ENCODE data around the gene DOCK9.

DNA sequence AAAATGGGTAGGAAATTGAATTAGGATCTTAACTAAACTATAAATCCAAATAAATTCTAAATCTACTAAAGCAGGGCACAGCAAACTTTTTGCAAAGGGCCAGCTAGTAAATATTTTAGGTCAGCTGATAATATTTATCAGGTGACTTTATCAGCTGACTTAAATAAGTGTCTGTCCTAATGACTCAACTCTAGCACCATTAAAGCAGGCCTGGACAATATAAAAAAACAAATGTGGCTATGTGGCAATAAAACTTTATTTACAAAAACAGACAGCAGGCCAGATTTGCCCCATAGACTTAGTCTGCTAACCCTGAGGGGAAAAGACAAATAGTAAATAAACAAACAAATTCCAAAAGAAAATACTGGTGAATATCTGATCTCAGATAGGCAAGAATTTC lies 27.7 kb upstream of the DOCK9 start:
- TF ChIP-seq, protein P1, sequence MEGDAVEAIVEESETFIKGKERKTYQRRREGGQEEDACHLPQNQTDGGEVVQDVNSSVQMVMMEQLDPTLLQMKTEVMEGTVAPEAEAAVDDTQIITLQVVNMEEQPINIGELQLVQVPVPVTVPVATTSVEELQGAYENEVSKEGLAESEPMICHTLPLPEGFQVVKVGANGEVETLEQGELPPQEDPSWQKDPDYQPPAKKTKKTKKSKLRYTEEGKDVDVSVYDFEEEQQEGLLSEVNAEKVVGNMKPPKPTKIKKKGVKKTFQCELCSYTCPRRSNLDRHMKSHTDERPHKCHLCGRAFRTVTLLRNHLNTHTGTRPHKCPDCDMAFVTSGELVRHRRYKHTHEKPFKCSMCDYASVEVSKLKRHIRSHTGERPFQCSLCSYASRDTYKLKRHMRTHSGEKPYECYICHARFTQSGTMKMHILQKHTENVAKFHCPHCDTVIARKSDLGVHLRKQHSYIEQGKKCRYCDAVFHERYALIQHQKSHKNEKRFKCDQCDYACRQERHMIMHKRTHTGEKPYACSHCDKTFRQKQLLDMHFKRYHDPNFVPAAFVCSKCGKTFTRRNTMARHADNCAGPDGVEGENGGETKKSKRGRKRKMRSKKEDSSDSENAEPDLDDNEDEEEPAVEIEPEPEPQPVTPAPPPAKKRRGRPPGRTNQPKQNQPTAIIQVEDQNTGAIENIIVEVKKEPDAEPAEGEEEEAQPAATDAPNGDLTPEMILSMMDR (optimal IDR thresholded peaks at IDR 0.05 in 1 of 3, IDR thresholded peaks at IDR 0.05 in 1 of 3, conservative IDR thresholded peaks at IDR 0.05 in 1 of 3; ENCODE audit: extremely low read depth in 1 of 3, insufficient read depth in 2 of 3, low read length in 3 of 3): no peak
- no peak for TF ChIP-seq EZH2 (IDR thresholded peaks at IDR 0.05; ENCODE audit: low read length)

Measured in keratinocyte (primary cell).